Neural crest cell (in vitro differentiated cells): ENCODE data around the gene CHST13. TPM values are rescaled to one million over a fixed set of nuclear protein-coding genes. Genes with fewer than 3 reads are reported as not detected.

Source experiments
- DNase-seq: peaks from one replicate; pipeline ENCODE4 v3.0.0; 2021; ENCODE audit warnings: low read depth, mixed read lengths, low spot score
- H3K27ac Mint-ChIP-seq: one replicate; pipeline ENCODE4 v1.8.0; 2021; ENCODE audit warnings: mild to moderate bottlenecking, mixed read lengths; ENCODE audit not compliant: unreplicated experiment
- H3K27me3 Mint-ChIP-seq: 2 replicates; pipeline ENCODE4 v1.8.0; 2021; ENCODE audit warnings: low read depth, mild to moderate bottlenecking, mixed read lengths
- H3K36me3 Mint-ChIP-seq: 2 replicates; pipeline ENCODE4 v1.8.0; 2021; ENCODE audit warnings: low read depth, mild to moderate bottlenecking, mixed read lengths
- H3K4me1 Mint-ChIP-seq: 2 replicates; pipeline ENCODE4 v1.8.0; 2021; ENCODE audit warnings: mixed read lengths
- H3K4me3 Mint-ChIP-seq: one replicate; pipeline ENCODE4 v1.8.0; 2021; ENCODE audit warnings: mild to moderate bottlenecking, mixed read lengths
- H3K9me3 Mint-ChIP-seq: 2 replicates; pipeline ENCODE4 v1.8.0; 2021; ENCODE audit warnings: mixed read lengths
- CTCF ChIP-seq: fragments of 200-600 bp; sonication (generic); conservative IDR thresholded peaks from 2 replicates; pipeline ENCODE4 v1.5.0; 2021; ENCODE audit warnings: antibody characterized with exemption, mild to moderate bottlenecking
- total RNA-seq: library from RNA; stranded (reverse); gene quantifications from 2 replicates; pipeline ENCODE4 v1.2.1, GENCODE V29; 2021

The CHST13 gene
- total RNA-seq, 1 donor from 2014 or later, result 0.19 TPM

- no peaks in the 10 kb centered on the region for H3K36me3 Mint-ChIP-seq
- no peak overlapping the region for H3K27ac Mint-ChIP-seq
- TF ChIP-seq CTCF, result no peak
- DNase-seq, result no peak
- H3K9me3 Mint-ChIP-seq, result no peaks in the 10 kb centered on the region
- H3K27me3 Mint-ChIP-seq, result peaks cover 29% of the 10 kb centered on the region
- no peaks in the 10 kb centered on the region for H3K4me1 Mint-ChIP-seq
- no peak overlapping the region for H3K4me3 Mint-ChIP-seq
These were observed 14.4 kb downstream of the CHST13 start for GRCh38 chr3:126538316-126538715.

DNA sequence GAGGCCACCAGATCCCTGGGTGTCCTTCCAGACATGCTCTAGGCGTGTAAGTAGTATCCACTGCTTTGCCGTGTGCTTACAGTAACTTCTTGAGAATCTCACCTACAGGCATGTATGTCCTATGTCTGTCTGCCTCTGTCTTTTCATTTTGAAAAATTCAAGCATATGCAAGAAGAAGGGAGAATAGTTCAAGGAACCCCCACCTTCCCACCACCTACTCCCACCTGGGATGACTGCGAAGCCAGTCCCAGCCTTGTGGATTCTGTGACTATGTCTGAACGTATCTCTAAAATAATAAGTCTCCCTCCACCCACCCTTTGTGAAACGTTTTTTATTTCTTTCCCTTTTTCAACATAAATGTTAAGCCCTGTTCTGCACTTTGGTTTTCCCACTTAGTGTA, 15.0 kb downstream of the CHST13 start:
- no peak overlapping the region for H3K27ac Mint-ChIP-seq
- no peak for TF ChIP-seq CTCF
- H3K9me3 Mint-ChIP-seq, result no peaks in the 10 kb centered on the region
- DNase-seq, result no peak
- no peaks in the 10 kb centered on the region for H3K36me3 Mint-ChIP-seq
- no peak overlapping the region for H3K4me3 Mint-ChIP-seq
- H3K4me1 Mint-ChIP-seq, result no peaks in the 10 kb centered on the region
- H3K27me3 Mint-ChIP-seq, result peaks cover 23% of the 10 kb centered on the region

GRCh38 chr3:126539558-126540250, 15.7 kb downstream of the CHST13 start:
- Mint-ChIP-seq H3K9me3 (no peaks in the 10 kb centered on the region), H3K4me1 (no peaks in the 10 kb centered on the region), H3K4me3 (no peak overlapping the region), H3K27ac (peak overlapping the region; percentile 84), H3K36me3 (no peaks in the 10 kb centered on the region), H3K27me3 (peaks cover 15% of the 10 kb centered on the region)
- TF ChIP-seq CTCF, result no peak
- no peak for DNase-seq

DNA sequence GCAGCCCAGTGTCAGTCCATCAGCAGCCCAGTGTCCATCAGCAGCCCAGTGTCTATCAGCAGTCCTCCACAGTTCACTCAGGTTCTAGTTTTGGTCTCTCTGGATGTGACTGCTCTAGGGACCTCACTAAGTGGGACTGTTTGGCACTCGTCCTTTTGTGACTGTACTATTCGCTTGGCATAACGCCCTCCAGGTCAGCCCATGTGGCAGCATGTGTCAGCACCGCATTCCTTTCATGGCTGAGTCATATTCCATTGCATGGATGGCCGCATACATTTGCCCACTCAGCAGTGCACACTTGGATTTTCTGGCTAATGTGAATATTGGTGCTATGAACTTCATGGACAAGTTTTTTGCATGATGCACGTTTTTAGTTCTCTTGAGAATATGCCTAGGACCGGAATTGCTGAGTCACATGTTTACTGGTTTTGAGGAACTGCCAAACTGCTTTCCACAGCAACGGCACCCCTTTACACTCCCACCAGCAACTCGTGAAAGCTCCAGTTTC, 16.4 kb downstream of the CHST13 start:
- no peak overlapping the region for H3K27ac Mint-ChIP-seq
- DNase-seq, result no peak
- no peak for TF ChIP-seq CTCF
- H3K27me3 Mint-ChIP-seq, result peaks cover 8% of the 10 kb centered on the region
- no peaks in the 10 kb centered on the region for H3K9me3 Mint-ChIP-seq
- H3K36me3 Mint-ChIP-seq, result no peaks in the 10 kb centered on the region
- no peak overlapping the region for H3K4me3 Mint-ChIP-seq
- H3K4me1 Mint-ChIP-seq, result no peaks in the 10 kb centered on the region

GRCh38 chr3:126540951-126541627, 17.1 kb downstream of the CHST13 start:
- Mint-ChIP-seq H3K27me3 (peaks cover 3% of the 10 kb centered on the region), H3K4me1 (no peaks in the 10 kb centered on the region), H3K36me3 (no peaks in the 10 kb centered on the region), H3K9me3 (no peaks in the 10 kb centered on the region), H3K4me3 (no peak overlapping the region), H3K27ac (peak overlapping the region; percentile 67)
- no peak for TF ChIP-seq CTCF
- DNase-seq, result no peak
